ENCODE results near the gene EPB41L2.
"Not testable (repeated sequence)": the region's sequence is repeated elsewhere in the genome, so short reads cannot be mapped to it uniquely, and the experiment has no call there.

Gene EPB41L2

GRCh38 chr6:130996635-130997034 lies 66.4 kb downstream of the EPB41L2 start:
- no peak for TF ChIP-seq CTCF (IDR thresholded peaks at IDR 0.05; ENCODE audit: low read depth, low read length, missing control alignments)
- DNase-seq (ENCODE audit: low read depth) = no peak
- no peak overlapping the region for H3K4me3 ChIP-seq (ENCODE audit: low read depth, low read length)
- in situ Hi-C loops (cut with HindIII; ENCODE audit: low sequenced_read_pairs) = no loop called here

GRCh38 chr6:130995783-130996447 lies 67.1 kb downstream of the EPB41L2 start:
- no peak for DNase-seq (ENCODE audit: low read depth)
- H3K4me3 ChIP-seq (ENCODE audit: low read depth, low read length) = no peak overlapping the region
- TF ChIP-seq CTCF (IDR thresholded peaks at IDR 0.05; ENCODE audit: low read depth, low read length, missing control alignments) = no peak
- in situ Hi-C loops (cut with HindIII; ENCODE audit: low sequenced_read_pairs) = no loop called here

- H3K4me3 ChIP-seq (ENCODE audit: low read depth, low read length) = no peak overlapping the region
- in situ Hi-C loops (cut with HindIII; ENCODE audit: low sequenced_read_pairs) = no loop called here
- TF ChIP-seq CTCF (IDR thresholded peaks at IDR 0.05; ENCODE audit: low read depth, low read length, missing control alignments) = no peak
- DNase-seq (ENCODE audit: low read depth) = no peak
Measured at GRCh38 chr6:130994319-130995097, 68.5 kb downstream of the EPB41L2 start.

- TF ChIP-seq CTCF (IDR thresholded peaks at IDR 0.05; ENCODE audit: low read depth, low read length, missing control alignments) = no peak
- no peak overlapping the region for H3K4me3 ChIP-seq (ENCODE audit: low read depth, low read length)
- in situ Hi-C loops (cut with HindIII; ENCODE audit: low sequenced_read_pairs) = no loop called here
- DNase-seq (ENCODE audit: low read depth) = no peak
Measured at GRCh38 chr6:130993292-130993765, 69.7 kb downstream of the EPB41L2 start.

GRCh38 chr6:130991422-130992137 lies 71.5 kb downstream of the EPB41L2 start:
- no peak for DNase-seq (ENCODE audit: low read depth)
- in situ Hi-C loops (cut with HindIII; ENCODE audit: low sequenced_read_pairs) = no loop called here

GRCh38 chr6:130987539-130987938 lies 75.5 kb downstream of the EPB41L2 start:
- H3K4me3 ChIP-seq (ENCODE audit: low read depth, low read length); DNase-seq (ENCODE audit: low read depth); in situ Hi-C loops (cut with HindIII; ENCODE audit: low sequenced_read_pairs): not testable (repeated sequence)

More at GRCh38 chr6:130991422-130992137, 71.5 kb downstream of the EPB41L2 start:
- TF ChIP-seq CTCF (IDR thresholded peaks at IDR 0.05; ENCODE audit: low read depth, low read length, missing control alignments) = no peak
- no peak overlapping the region for H3K4me3 ChIP-seq (ENCODE audit: low read depth, low read length)

Measured in astrocyte of the cerebellum (primary cell).